H1 (cell line): Measurements from ENCODE around the gene ABCB11. TPM values are rescaled to one million over a fixed set of nuclear protein-coding genes. Genes with fewer than 3 reads are reported as not detected.

Experiments
- CTCF ChIA-PET: fragments of 300-600 bp; sonication (Branson Sonifier 250); formaldehyde crosslinking; loops from one replicate; lab custom pipeline; 2021; ENCODE audit not compliant: partially characterized antibody; lab: Charles Lee
- POLR2A ChIA-PET: fragments of 300-600 bp; sonication (Branson Sonifier 250); formaldehyde crosslinking; loops from one replicate; lab custom pipeline; 2021; ENCODE audit warnings: inconsistent platforms; ENCODE audit not compliant: partially characterized antibody; lab: Charles Lee
- DNase-seq, 2 experiments: peaks; one replicate each; pipeline versions ENCODE4 v3.0.0 to v3.0.0-alpha.2; 2010 to 2022; ENCODE audit warnings: low spot score in 2 of 2, low read depth in 1 of 2, mixed read lengths in 1 of 2
- FAIRE-seq: peaks from 2 replicates; lab custom pipeline; 2011; peaks lifted over from hg19 to GRCh38; lab: Jason Lieb, UNC
- H2AFZ ChIP-seq: 2 replicates; pipeline ENCODE4 v1.8.1; 2012; ENCODE audit warnings: low read length, inconsistent platforms
- H2AK5ac ChIP-seq: 2 replicates; pipeline ENCODE4 v1.6.1; 2013; ENCODE audit warnings: low read depth, low read length
- H2BK120ac ChIP-seq: replicated peaks from 2 replicates; pipeline ENCODE3; 2013; ENCODE audit warnings: low read depth, low read length, inconsistent platforms
- H2BK12ac ChIP-seq: 2 replicates; pipeline ENCODE4 v1.6.1; 2013; ENCODE audit warnings: low read depth, low read length
- H2BK15ac ChIP-seq: 2 replicates; pipeline ENCODE4 v1.6.1; 2013; ENCODE audit warnings: low read length
- H2BK20ac ChIP-seq: 2 replicates; pipeline ENCODE4 v1.6.1; 2013; ENCODE audit warnings: low read length
- H2BK5ac ChIP-seq: 2 replicates; pipeline ENCODE4 v1.6.1; 2013; ENCODE audit warnings: low read depth, low read length
- H3K14ac ChIP-seq: 2 replicates; pipeline ENCODE4 v1.6.1; 2013; ENCODE audit warnings: inconsistent platforms; ENCODE audit not compliant: insufficient read length
- H3K18ac ChIP-seq: 2 replicates; pipeline ENCODE4 v1.6.1; 2013; ENCODE audit warnings: low read length; ENCODE audit errors: extremely low read depth
- H3K23ac ChIP-seq: 2 replicates; pipeline ENCODE4 v1.6.1; 2013; ENCODE audit warnings: inconsistent platforms; ENCODE audit not compliant: insufficient read length
- H3K23me2 ChIP-seq: 2 replicates; pipeline ENCODE4 v1.6.1; 2013; ENCODE audit warnings: low read depth, low read length
- H3K27ac ChIP-seq: 2 replicates; pipeline ENCODE4 v1.6.1; 2011; ENCODE audit warnings: low read depth, low read length, inconsistent platforms
- H3K27me3 ChIP-seq, 4 experiments: replicated peaks in 1 of 4; 1 replicate in 1 of 4; 2 replicates in 3 of 4; pipeline versions ENCODE4 v1.6.1 to v1.8.1; 2011 to 2013; ENCODE audit warnings: low read length in 3 of 4, mild to moderate bottlenecking in 3 of 4, inconsistent platforms in 2 of 4, mixed read lengths in 2 of 4, moderate library complexity in 1 of 4; ENCODE audit not compliant: control insufficient read depth in 3 of 4, insufficient read depth in 3 of 4; ENCODE audit errors: extremely low read depth in 1 of 4
- H3K36me3 ChIP-seq, 4 experiments: 2 replicates each; pipeline versions ENCODE4 v1.6.1 to v1.8.1; 2011 to 2013; ENCODE audit warnings: mild to moderate bottlenecking in 4 of 4, low read length in 3 of 4, moderate library complexity in 2 of 4, control low read depth in 1 of 4, inconsistent platforms in 1 of 4; ENCODE audit not compliant: insufficient read depth in 4 of 4, control insufficient read depth in 2 of 4
- H3K4ac ChIP-seq: replicated peaks from 2 replicates; pipeline ENCODE3; 2013; ENCODE audit warnings: low read length, low read depth, mixed read lengths, inconsistent platforms; ENCODE audit not compliant: insufficient read length
- H3K4me1 ChIP-seq, 4 experiments: replicated peaks in 1 of 4; 1 replicate in 1 of 4; 2 replicates in 3 of 4; pipeline versions ENCODE4 v1.6.1 to v1.8.1; 2011 to 2013; ENCODE audit warnings: low read length in 3 of 4, inconsistent platforms in 2 of 4, mixed read lengths in 1 of 4; ENCODE audit not compliant: insufficient read depth in 4 of 4, control insufficient read depth in 3 of 4
- H3K4me2 ChIP-seq, 2 experiments: 2 replicates each; pipeline versions ENCODE4 v1.6.1 to v1.8.1; 2011 to 2013; ENCODE audit warnings: low read depth in 2 of 2, low read length in 2 of 2, control low read depth in 1 of 2, inconsistent platforms in 1 of 2, mild to moderate bottlenecking in 1 of 2; ENCODE audit not compliant: insufficient read depth in 1 of 2
- H3K4me3 ChIP-seq, 4 experiments: fragments of 200-600, 300-600 bp in 1 of 4; sonication (generic), shearing (Covaris generic), sonication (Bioruptor Twin) in 1 of 4; 2 replicates each; pipeline versions ENCODE4 v1.5.1 to v1.8.1; 2011 to 2016; ENCODE audit warnings: low read length in 4 of 4, low read depth in 3 of 4, control low read depth in 2 of 4, inconsistent platforms in 2 of 4, mild to moderate bottlenecking in 2 of 4, mixed read lengths in 1 of 4, moderate library complexity in 1 of 4; ENCODE audit not compliant: insufficient read depth in 2 of 4; ENCODE audit errors: extremely low read depth in 1 of 4
- H3K56ac ChIP-seq: replicated peaks from 2 replicates; pipeline ENCODE3; 2013; ENCODE audit warnings: low read depth, mild to moderate bottlenecking, mixed read lengths, low read length, inconsistent platforms; ENCODE audit not compliant: insufficient read length
- H3K79me1 ChIP-seq: 2 replicates; pipeline ENCODE4 v1.6.1; 2013; ENCODE audit warnings: low read depth, low read length, control low read depth
- H3K79me2 ChIP-seq, 2 experiments: 2 replicates each; pipeline versions ENCODE4 v1.6.1 to v1.8.1; 2012 to 2013; ENCODE audit warnings: low read length in 2 of 2, mild to moderate bottlenecking in 2 of 2, inconsistent platforms in 1 of 2; ENCODE audit not compliant: insufficient read depth in 2 of 2, control insufficient read depth in 1 of 2
- H3K9ac ChIP-seq, 4 experiments: replicated peaks in 1 of 4; 1 replicate in 1 of 4; 2 replicates in 3 of 4; pipeline versions ENCODE4 v1.6.1 to v1.8.1; 2011 to 2013; ENCODE audit warnings: low read depth in 3 of 4, low read length in 3 of 4, control low read depth in 2 of 4, mild to moderate bottlenecking in 2 of 4, moderate library complexity in 2 of 4, inconsistent platforms in 1 of 4; ENCODE audit errors: extremely low read depth in 1 of 4
- H3K9me3 ChIP-seq, 2 experiments: 2 replicates each; pipeline versions ENCODE4 v1.6.1 to v1.8.1; 2012 to 2013; ENCODE audit warnings: mild to moderate bottlenecking in 2 of 2, moderate library complexity in 2 of 2, control low read depth in 1 of 2, inconsistent platforms in 1 of 2, low read depth in 1 of 2, low read length in 1 of 2, mixed read lengths in 1 of 2; ENCODE audit not compliant: insufficient read depth in 2 of 2
- H4K20me1 ChIP-seq, 2 experiments: replicated peaks in 1 of 2; 2 replicates each; pipeline versions ENCODE3 to v1.8.1; 2011 to 2013; ENCODE audit warnings: inconsistent platforms in 2 of 2, low read length in 2 of 2, mild to moderate bottlenecking in 1 of 2; ENCODE audit not compliant: insufficient read depth in 2 of 2, control insufficient read depth in 1 of 2
- H4K5ac ChIP-seq: 2 replicates; pipeline ENCODE4 v1.6.1; 2013; ENCODE audit warnings: low read length, low read depth, mixed read lengths, inconsistent platforms; ENCODE audit not compliant: insufficient read length
- H4K8ac ChIP-seq: 2 replicates; pipeline ENCODE4 v1.8.0; 2013; ENCODE audit warnings: mild to moderate bottlenecking, moderate library complexity, low read length, inconsistent platforms; ENCODE audit not compliant: insufficient read depth; ENCODE audit errors: extremely low read depth
- H4K91ac ChIP-seq: replicated peaks from 2 replicates; pipeline ENCODE3; 2013; ENCODE audit warnings: low read length, mixed read lengths, inconsistent platforms; ENCODE audit not compliant: insufficient read length
- ASH2L ChIP-seq: fragments of 200-600, 300-600 bp; sonication (generic); IDR thresholded peaks from one replicate; pipeline ENCODE4 v1.7.1; 2017; ENCODE audit warnings: low read length
- BCL11A ChIP-seq, 2 experiments: IDR thresholded peaks; one replicate each; pipeline ENCODE4 v1.6.1; 2011; ENCODE audit warnings: low read depth in 2 of 2, low read length in 2 of 2, mild to moderate bottlenecking in 2 of 2
- CREB1 ChIP-seq: IDR thresholded peaks from 2 replicates; pipeline ENCODE4 v1.6.1; 2012; ENCODE audit warnings: inconsistent platforms
- EZH2 ChIP-seq: fragments of 200-600 bp; sonication (generic); IDR thresholded peaks from 2 replicates; pipeline ENCODE4 v1.7.1; 2012; ENCODE audit warnings: low read depth, mild to moderate bottlenecking, moderate library complexity, low read length, inconsistent platforms; ENCODE audit not compliant: severe bottlenecking
- GABPA ChIP-seq: IDR thresholded peaks from 2 replicates; pipeline ENCODE4 v1.6.1; 2011; ENCODE audit warnings: mild to moderate bottlenecking, low read length, moderate library complexity, borderline replicate concordance; ENCODE audit not compliant: insufficient read depth
- POLR2AphosphoS5 ChIP-seq: IDR thresholded peaks from 2 replicates; pipeline ENCODE4 v1.6.1; 2011; ENCODE audit warnings: low read depth, low read length
- SIN3A ChIP-seq, 2 experiments: IDR thresholded peaks in 1 of 2; conservative IDR thresholded peaks in 1 of 2; 2 replicates each; pipeline ENCODE4 v1.6.1; 2011 to 2012; ENCODE audit warnings: low read length in 2 of 2, improper control_type of control experiment in 1 of 2, low read depth in 1 of 2, mild to moderate bottlenecking in 1 of 2
- SUZ12 ChIP-seq: fragments of 200-600 bp; sonication (generic); IDR thresholded peaks from 2 replicates; pipeline ENCODE4 v1.6.1; 2012; ENCODE audit warnings: mild to moderate bottlenecking, inconsistent platforms, low read length, moderate library complexity, mixed read lengths
- WGBS, 2 experiments: shearing (Covaris generic) in 1 of 2; methylation state at CpG; one replicate each; pipeline versions ENCODE4 v1.1.6 to v1.1.7; 2013 to 2015; ENCODE audit warnings: low lambda C conversion rate in 2 of 2, mixed read lengths in 2 of 2, inconsistent platforms in 1 of 2, low coverage in 1 of 2, missing lambda C conversion rate in 1 of 2; ENCODE audit not compliant: insufficient replicate concordance in 2 of 2, insufficient coverage in 1 of 2, insufficient read length in 1 of 2; ENCODE audit errors: extremely low coverage in 1 of 2, missing lambda C conversion rate in 1 of 2; 5-methylcytosine and 5-hydroxymethylcytosine counted together
- polyA plus RNA-seq, 7 experiments: library from polyadenylated mRNA; depleted of rRNA in 3 of 7; stranded (reverse) in 5 of 7; unstranded in 2 of 7; fragments of >200 nt in 5 of 7; fragments of 200-250 nt in 2 of 7; gene quantifications; 1 replicate in 5 of 7; 2 replicates in 1 of 7; 4 replicates in 1 of 7; pipeline versions ENCODE4 v1.2.1 to v1.2.3, GENCODE V29; 2011 to 2013; ENCODE audit warnings: missing spikeins in 2 of 7, mixed read lengths in 2 of 7
- total RNA-seq: library from RNA; stranded (reverse); fragmentation: NEBNext Ultra II Directional; extraction: Animal tissue kit (Norgen Biotek cat#: 25700); gene quantifications from 2 replicates; pipeline ENCODE4 v1.2.1, GENCODE V29; 2021
- TF ChIP-seq, protein P1 (sequence below): IDR thresholded peaks from 2 replicates; pipeline ENCODE4 v1.6.1; 2012; ENCODE audit warnings: low read length, inconsistent platforms
- TF ChIP-seq, protein P2 (sequence below): IDR thresholded peaks from 2 replicates; pipeline ENCODE4 v1.6.1; 2011; ENCODE audit warnings: low read length, improper control_type of control experiment

The ABCB11 gene
- total and polyA plus RNA-seq, 2 of the 8 experiments (the other 6 are each of a cell fraction or from before 2014, with no cell fraction given) = not detected

DNA sequence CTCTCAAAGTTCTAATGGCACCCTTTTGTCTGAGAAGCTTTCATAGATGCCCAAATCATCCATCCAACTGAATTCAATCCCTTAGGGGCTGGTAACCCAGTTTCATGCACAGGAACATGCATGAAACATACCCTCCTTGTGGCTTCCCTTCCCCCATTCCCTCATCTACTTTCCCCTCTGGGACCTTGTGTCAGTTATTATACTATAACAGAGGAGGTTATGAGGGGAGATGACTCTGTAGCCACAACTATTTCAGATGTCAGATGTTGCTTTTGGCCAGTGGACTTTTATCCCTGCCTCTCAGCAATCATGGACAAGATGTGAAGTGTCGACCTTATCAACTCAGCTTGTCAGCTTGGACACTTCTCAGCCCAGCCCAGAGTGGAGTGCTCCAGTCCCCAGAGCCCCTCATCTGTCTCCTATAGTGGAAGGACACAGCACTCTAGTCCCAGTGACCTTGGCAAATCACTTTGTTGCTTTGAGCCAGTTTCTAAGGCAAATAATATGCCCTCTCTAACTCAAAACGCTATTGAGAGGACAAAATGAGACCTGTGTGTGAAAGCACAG lies 46.6 kb upstream of the ABCB11 start:
- Histone ChIP-seq H2BK5ac (no peak overlapping the region), H2BK15ac (no peak overlapping the region), H2AFZ (no peak overlapping the region), H3K79me2 (no peaks in the 10 kb centered on the region), H2BK12ac (no peak overlapping the region), H3K36me3 (no peaks in the 10 kb centered on the region), H4K8ac (no peak overlapping the region), H2BK120ac (no peak overlapping the region), H3K23me2 (no peaks in the 10 kb centered on the region), H2BK20ac (no peak overlapping the region), H3K18ac (no peak overlapping the region), H3K23ac (no peak overlapping the region), H3K27ac (no peak overlapping the region), H3K9me3 (no peaks in the 10 kb centered on the region), H3K4me3 (no peak overlapping the region), H3K4me1 (no peaks in the 10 kb centered on the region), H3K27me3 (no peaks in the 10 kb centered on the region), H4K91ac (no peak overlapping the region), H3K4me2 (no peak overlapping the region), H3K4ac (no peak overlapping the region), H3K9ac (no peak overlapping the region), H3K56ac (no peak overlapping the region), H3K79me1 (no peaks in the 10 kb centered on the region), H4K20me1 (no peaks in the 10 kb centered on the region), H2AK5ac (no peak overlapping the region), H3K14ac (no peak overlapping the region), H4K5ac (no peak overlapping the region)
- WGBS, 2 experiments = 81% methylated on average over 2 of the region's 2 CpGs; no CpG with 5 or more reads in 1 of the 2 experiments
- no peak for FAIRE-seq
- ChIA-PET CTCF (no interaction called here), POLR2A (no interaction called here)
- no peak for DNase-seq
- TF ChIP-seq CREB1 = no peak
- no peak for TF ChIP-seq POLR2AphosphoS5
- TF ChIP-seq ASH2L = no peak
- TF ChIP-seq, protein P1, sequence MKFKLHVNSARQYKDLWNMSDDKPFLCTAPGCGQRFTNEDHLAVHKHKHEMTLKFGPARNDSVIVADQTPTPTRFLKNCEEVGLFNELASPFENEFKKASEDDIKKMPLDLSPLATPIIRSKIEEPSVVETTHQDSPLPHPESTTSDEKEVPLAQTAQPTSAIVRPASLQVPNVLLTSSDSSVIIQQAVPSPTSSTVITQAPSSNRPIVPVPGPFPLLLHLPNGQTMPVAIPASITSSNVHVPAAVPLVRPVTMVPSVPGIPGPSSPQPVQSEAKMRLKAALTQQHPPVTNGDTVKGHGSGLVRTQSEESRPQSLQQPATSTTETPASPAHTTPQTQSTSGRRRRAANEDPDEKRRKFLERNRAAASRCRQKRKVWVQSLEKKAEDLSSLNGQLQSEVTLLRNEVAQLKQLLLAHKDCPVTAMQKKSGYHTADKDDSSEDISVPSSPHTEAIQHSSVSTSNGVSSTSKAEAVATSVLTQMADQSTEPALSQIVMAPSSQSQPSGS = no peak
- TF ChIP-seq GABPA = no peak
- TF ChIP-seq, protein P2, sequence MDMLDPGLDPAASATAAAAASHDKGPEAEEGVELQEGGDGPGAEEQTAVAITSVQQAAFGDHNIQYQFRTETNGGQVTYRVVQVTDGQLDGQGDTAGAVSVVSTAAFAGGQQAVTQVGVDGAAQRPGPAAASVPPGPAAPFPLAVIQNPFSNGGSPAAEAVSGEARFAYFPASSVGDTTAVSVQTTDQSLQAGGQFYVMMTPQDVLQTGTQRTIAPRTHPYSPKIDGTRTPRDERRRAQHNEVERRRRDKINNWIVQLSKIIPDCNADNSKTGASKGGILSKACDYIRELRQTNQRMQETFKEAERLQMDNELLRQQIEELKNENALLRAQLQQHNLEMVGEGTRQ = no peak
- no peak for TF ChIP-seq SIN3A (conservative IDR thresholded peaks at IDR 0.05 in 1 of 2, IDR thresholded peaks at IDR 0.05 in 1 of 2; ENCODE audit: low read depth in 1 of 2, low read length in 2 of 2)
- no peak for TF ChIP-seq SUZ12
- TF ChIP-seq EZH2 = no peak
- TF ChIP-seq BCL11A (IDR thresholded peaks at IDR 0.05; ENCODE audit: low read depth in 2 of 2, low read length in 2 of 2) = no peak
